ENCODE data around the gene PPP1R13B.

DNA sequence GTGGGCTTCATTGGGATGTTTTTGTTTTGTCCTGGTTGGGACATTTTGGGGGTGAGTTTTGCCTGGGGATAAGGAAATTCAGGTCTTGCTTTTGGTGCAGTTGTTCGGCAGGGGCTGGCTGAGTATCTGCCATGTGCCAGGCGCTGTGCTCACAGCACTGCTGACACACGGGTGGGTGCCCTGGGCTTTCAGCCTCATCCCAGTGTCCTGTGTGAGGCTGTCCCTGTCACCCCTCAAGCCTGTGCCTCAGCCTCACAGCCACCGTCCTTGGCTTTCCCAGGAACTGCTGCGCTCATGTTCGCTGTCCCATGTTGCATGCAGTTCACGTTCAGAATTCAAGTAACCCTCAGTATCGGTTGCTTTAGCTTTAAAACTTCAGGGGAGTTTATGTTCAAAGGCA, 157.0 kb downstream of the PPP1R13B start:
- TF ChIP-seq ZNF621 (tag by site-specific recombination; IDR thresholded peaks at IDR 0.05) (no peak), YY1 (tag by site-specific recombination; IDR thresholded peaks at IDR 0.05) (no peak), CTCF (tag by site-specific recombination; IDR thresholded peaks at IDR 0.05) (no peak), ZNF140 (tag by site-specific recombination; IDR thresholded peaks at IDR 0.05) (no peak), ZFP37 (tag by site-specific recombination; IDR thresholded peaks at IDR 0.05) (no peak), KLF10 (tag by site-specific recombination; IDR thresholded peaks at IDR 0.05) (no peak), KLF16 (tag by site-specific recombination; IDR thresholded peaks at IDR 0.05) (no peak), ZNF610 (tag by site-specific recombination; IDR thresholded peaks at IDR 0.05; ENCODE audit: borderline replicate concordance) (no peak), ZNF341 (tag by site-specific recombination; IDR thresholded peaks at IDR 0.05; ENCODE audit: low read depth) (no peak), ZNF558 (tag by site-specific recombination; IDR thresholded peaks at IDR 0.05) (no peak), ZBTB7A (tag by site-specific recombination; IDR thresholded peaks at IDR 0.05; ENCODE audit: low read depth) (no peak)
- TF ChIP-seq, protein P1, sequence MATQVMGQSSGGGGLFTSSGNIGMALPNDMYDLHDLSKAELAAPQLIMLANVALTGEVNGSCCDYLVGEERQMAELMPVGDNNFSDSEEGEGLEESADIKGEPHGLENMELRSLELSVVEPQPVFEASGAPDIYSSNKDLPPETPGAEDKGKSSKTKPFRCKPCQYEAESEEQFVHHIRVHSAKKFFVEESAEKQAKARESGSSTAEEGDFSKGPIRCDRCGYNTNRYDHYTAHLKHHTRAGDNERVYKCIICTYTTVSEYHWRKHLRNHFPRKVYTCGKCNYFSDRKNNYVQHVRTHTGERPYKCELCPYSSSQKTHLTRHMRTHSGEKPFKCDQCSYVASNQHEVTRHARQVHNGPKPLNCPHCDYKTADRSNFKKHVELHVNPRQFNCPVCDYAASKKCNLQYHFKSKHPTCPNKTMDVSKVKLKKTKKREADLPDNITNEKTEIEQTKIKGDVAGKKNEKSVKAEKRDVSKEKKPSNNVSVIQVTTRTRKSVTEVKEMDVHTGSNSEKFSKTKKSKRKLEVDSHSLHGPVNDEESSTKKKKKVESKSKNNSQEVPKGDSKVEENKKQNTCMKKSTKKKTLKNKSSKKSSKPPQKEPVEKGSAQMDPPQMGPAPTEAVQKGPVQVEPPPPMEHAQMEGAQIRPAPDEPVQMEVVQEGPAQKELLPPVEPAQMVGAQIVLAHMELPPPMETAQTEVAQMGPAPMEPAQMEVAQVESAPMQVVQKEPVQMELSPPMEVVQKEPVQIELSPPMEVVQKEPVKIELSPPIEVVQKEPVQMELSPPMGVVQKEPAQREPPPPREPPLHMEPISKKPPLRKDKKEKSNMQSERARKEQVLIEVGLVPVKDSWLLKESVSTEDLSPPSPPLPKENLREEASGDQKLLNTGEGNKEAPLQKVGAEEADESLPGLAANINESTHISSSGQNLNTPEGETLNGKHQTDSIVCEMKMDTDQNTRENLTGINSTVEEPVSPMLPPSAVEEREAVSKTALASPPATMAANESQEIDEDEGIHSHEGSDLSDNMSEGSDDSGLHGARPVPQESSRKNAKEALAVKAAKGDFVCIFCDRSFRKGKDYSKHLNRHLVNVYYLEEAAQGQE (tag by site-specific recombination; IDR thresholded peaks at IDR 0.05), result no peak
- TF ChIP-seq, protein P2, sequence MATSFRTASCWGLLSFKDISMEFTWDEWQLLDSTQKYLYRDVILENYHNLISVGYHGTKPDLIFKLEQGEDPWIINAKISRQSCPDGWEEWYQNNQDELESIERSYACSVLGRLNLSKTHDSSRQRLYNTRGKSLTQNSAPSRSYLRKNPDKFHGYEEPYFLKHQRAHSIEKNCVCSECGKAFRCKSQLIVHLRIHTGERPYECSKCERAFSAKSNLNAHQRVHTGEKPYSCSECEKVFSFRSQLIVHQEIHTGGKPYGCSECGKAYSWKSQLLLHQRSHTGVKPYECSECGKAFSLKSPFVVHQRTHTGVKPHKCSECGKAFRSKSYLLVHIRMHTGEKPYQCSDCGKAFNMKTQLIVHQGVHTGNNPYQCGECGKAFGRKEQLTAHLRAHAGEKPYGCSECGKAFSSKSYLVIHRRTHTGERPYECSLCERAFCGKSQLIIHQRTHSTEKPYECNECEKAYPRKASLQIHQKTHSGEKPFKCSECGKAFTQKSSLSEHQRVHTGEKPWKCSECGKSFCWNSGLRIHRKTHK (tag by site-specific recombination; IDR thresholded peaks at IDR 0.05), result no peak

Data from HEK293 (cell line).